Measurements from ENCODE around the gene ZBTB47.

DNA sequence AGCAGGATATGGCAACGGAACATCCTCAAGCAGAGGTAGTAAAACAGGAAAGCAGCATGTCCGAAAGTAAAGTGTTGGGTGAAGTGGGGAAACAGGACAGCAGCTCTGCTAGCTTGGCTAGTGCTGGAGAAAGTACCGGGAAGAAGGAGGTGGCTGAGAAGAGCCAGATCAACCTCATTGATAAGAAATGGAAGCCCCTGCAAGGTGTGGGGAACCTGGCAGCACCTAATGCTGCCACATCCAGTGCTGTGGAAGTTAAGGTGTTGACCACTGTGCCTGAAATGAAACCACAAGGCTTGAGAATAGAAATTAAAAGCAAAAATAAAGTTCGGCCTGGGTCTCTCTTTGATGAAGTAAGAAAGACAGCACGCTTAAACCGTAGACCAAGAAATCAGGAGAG, 14.3 kb upstream of the ZBTB47 start:
- TF ChIP-seq POLR2AphosphoS5 (IDR thresholded peaks at IDR 0.05) (no peak), POLR2A (IDR thresholded peaks at IDR 0.05) (no peak), EP300 (IDR thresholded peaks at IDR 0.05; ENCODE audit: low read depth) (no peak)
- TF ChIP-seq, protein P1, sequence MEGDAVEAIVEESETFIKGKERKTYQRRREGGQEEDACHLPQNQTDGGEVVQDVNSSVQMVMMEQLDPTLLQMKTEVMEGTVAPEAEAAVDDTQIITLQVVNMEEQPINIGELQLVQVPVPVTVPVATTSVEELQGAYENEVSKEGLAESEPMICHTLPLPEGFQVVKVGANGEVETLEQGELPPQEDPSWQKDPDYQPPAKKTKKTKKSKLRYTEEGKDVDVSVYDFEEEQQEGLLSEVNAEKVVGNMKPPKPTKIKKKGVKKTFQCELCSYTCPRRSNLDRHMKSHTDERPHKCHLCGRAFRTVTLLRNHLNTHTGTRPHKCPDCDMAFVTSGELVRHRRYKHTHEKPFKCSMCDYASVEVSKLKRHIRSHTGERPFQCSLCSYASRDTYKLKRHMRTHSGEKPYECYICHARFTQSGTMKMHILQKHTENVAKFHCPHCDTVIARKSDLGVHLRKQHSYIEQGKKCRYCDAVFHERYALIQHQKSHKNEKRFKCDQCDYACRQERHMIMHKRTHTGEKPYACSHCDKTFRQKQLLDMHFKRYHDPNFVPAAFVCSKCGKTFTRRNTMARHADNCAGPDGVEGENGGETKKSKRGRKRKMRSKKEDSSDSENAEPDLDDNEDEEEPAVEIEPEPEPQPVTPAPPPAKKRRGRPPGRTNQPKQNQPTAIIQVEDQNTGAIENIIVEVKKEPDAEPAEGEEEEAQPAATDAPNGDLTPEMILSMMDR (IDR thresholded peaks at IDR 0.05) = no peak
